Stimulated activated CD4-positive, alpha-beta T cell treated with anti-CD3 and anti-CD28 coated beads, TNF-alpha, amount 100 ng/mL, for 48 hours (primary cell): ENCODE results near the gene GFOD1.

Experiments
- DNase-seq, 3 donors: peaks; one replicate each; pipeline ENCODE4 v3.0.0-alpha.2; 2020; ENCODE audit warnings: low read depth in 3 of 3

The GFOD1 gene

DNA sequence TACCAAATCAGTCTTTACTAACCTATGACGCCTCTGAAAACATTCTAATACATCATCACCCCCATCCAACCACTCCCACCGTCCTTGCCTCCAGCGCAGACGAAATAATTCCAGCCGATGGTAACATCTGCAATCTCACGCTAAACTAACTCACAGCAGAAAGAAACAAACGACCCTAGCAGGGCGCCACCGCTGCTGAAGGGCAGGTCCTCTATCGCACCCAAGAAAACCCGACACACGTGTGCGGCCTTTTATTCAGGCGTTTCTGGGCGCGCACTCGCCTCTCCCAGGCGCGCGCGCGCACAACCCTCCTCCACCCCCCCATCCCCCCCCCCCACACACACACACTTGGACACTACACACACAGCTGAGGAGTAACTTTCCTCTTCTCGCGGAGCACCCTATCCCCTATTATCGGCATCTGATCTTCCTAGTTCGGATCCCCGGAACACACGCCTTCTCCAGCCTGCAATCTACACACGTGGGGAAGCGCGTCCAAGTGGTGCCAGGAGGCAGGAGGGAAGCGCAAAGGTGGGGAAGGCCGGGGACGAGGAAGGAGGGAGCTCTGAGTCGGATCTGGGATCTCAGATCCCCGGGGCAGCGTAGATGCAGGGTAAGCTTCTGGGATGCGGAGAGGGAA, 1.4 kb downstream of the GFOD1 start:
- peak in 1 of 3 donors; percentile 23 for DNase-seq

DNA sequence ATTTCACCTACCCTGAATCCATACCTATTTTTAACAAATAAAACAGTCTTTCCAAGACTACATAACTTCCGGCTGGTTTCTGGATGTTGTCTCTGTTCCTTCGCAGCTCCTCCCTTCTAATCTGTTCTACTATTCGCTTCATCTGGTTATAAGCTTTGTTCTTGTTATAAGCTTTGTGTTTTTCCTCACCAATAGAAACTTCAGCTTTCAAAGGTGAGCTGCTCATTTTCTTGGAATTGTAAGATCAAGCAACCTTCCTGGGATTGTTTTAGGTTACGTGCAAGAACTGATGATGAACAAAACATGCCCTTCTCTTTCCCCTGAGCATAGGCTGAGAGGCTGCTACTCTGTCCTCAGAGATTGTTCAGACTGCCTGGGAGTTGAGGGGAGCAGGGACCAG, 2.1 kb downstream of the GFOD1 start:
- DNase-seq = no peak

DNA sequence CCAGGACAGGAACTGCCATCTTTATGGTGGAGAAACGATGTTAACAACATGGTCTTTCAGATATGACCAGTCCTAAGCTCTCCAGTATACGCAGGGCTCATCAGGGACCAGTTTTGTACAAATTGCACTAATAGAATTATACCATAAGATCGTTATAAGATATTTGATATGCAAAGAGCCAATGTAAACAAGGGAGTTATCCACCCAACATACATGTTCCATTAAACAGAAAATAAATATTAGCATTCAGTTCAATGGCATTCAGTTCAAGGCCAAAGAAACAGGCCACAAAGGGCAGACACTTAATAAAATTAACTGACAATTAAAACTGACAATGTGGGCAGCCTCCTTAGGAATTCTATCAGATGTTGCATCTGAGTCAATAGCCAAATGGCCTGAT, 2.6 kb downstream of the GFOD1 start:
- DNase-seq = no peak

DNA sequence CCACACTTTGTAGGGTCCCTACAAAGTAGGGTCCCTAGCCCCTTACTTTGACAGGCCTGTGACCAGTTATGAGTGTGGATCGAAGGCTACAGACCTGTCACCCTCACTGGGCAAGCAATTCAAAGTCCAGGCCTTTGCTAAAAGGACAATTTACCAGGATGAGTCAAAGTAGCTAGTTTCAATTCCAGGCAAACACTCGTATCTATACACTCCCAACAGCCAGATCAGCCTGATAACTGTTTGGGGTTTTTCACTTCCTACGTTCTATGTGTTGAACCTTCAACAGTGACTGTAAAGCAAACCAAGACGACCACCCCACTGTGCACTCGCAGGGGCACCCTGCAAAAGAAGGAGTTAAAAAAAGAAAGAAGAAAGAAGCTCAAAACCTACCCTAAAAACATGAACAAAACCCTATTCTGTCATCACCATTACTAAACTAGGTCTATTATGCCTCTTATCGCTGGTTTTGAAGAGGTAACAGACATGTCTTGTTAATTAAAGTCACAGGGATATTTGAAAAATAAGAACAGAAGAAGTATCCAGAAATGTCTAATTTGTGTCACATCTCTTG, 3.2 kb downstream of the GFOD1 start:
- DNase-seq = no peak

DNA sequence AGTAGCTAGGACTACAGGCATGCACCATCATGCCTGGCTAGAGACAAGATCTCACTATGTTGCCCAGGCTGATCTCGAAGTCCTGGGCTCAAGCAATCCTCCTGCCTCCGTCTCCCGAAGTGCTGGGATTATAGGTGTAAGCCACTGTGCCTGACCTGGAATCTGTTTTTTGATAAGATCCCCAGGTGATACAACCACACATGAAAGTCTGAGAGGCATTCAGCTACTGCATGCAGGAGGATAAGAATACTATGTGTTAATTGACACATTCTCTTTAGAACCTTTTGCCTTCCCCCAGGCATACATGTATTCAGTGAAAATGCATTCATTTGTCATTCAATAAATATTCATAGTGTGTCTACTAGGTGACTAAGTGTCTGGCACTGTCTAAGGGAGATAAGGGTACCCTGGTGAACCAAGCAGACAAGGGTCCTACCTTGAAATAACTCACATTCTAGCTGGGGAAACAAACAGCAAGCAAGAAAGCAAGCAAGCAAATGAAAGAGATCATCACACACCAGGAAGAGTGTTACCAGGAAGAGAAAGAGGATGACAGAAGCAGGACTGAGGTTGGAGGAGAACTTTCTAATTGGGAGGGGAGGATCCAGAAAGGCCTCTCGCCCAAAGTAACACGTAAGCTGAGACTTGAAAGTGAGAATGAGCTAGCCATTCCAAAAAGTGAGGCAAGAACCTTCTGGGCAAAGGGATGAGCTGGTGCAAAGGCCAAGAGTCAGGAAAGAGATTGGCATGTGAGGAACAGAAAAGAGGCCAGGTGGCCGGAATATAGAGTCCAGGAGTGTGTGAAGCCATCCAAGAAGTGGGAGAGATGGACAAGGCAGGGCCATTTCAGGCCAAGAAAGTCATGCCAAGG, 6.5 kb downstream of the GFOD1 start:
- no peak for DNase-seq

DNA sequence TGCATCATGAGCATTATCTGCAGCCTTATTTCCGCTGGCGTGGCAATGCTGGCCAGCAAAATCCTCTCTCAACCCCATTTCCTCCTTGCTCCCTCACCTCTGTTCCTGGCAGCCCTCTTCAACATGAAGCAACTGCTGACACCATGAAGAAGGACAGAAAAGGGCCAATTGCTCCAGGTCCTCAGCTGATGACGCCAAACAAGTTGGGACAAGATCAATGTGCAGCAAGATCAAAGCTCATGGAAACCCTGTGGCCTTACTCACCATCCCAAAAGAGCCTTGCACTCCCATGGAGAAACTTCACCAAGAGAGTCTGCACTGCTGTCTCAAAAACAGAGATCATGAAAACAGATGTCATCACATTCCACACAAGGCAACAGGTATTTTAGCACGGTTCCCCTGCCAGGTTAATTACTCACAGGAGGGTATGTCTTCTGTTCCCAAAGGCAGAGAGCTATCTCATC, 7.4 kb downstream of the GFOD1 start:
- DNase-seq = no peak

DNA sequence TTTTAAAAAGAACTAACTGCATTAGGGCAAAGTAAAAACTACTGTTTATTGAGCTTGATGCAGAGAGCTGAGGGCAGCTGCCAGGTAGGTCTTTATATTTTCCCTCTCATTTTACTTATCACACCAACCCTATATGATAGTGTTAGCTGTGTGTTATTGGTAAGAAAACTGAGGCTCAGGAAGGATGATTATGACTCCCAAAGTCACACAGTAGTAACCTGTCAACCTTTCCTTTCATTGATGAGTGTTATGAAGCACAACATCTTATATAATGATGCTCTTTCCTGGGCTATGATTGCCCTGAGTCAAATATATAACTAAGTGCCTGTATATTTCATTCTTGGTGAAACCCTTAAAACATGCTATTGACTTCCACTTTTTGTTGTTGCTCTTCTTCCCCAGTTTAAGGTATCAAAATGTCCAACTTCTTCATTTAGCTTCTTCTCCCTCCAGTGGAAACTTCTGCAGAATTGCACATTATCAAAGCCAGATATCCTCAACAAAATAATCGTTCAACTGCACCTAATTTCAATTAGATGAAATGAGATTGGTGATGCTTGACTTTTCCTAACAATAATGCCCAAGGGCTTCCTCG, 8.1 kb downstream of the GFOD1 start:
- no peak for DNase-seq

DNA sequence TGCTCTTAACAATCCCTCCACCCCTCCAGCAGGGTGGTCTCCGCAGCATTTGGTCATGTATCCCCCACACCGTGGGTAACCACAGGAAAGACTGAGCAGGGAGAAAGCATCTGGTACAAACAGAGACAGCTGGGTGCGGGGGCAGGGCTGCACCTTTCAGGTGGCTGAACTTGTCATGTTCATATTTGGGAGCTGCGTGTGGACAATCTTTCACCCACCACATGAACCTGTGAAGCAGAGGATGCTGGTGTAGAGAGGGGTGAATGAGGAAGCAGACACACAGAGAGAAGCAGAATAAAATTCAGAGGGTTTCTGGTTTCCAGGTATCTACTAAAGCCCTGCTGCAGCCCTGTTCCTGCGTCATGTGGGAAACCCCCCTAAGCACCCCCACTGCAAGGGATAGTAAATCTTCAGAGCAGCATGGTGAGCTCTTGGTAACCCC, 8.9 kb downstream of the GFOD1 start:
- no peak for DNase-seq

DNA sequence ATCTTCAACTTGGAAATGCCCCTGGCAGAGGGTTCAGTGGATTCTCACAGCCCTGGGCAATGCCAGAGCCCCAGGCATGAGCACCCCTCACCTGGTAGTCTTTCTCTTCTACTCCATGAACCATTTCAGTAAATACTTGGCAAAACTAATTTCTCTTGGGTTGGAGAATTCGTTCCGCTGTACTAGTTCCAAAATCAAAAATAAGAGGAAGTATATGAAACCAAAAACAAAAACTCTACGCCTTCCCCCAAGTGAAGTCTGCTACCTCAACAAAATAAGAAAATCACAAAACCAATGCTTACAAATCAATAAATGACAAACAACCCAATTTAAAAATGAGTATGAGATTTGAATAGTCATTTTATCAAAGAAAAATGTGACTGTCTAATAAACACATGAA, 12.6 kb downstream of the GFOD1 start:
- no peak for DNase-seq

DNA sequence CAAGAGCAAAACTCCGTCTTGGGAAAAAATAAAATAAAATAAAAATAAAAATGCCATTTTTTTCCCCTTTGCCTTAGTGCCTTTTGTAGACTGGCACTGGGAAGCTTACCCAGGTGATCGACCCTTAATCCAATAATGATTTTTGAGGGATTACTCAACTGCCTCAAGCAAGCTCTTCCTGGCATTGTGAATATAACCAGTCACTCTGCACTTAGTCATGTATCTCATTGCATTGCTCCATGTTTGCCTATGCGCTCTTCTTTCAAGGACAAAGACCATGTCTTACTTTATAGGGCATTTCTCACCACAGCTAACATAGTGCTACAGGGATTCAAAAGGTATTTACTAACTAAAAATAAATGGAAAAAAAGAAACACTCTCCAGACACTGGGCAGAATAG, 13.0 kb downstream of the GFOD1 start:
- DNase-seq = no peak

DNA sequence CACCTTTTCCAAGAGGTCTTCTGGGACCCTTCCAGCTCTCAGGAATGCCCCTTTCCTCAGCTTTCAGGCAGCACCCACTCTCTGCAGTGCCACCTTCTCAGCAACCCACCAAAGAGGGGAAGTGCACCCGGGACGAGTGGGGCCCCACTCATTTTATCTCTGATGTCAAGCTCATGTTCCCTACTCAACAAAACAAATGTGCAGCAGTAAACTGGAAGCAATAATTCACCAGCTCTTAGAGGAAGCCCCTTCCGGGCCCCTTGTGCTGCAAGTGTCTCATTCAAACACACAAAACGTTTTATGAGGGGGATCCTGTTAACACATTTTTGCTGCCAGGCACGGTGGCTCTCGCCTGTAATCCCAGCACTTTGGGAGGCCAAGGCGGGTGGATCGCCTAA, 13.6 kb downstream of the GFOD1 start:
- DNase-seq = no peak

DNA sequence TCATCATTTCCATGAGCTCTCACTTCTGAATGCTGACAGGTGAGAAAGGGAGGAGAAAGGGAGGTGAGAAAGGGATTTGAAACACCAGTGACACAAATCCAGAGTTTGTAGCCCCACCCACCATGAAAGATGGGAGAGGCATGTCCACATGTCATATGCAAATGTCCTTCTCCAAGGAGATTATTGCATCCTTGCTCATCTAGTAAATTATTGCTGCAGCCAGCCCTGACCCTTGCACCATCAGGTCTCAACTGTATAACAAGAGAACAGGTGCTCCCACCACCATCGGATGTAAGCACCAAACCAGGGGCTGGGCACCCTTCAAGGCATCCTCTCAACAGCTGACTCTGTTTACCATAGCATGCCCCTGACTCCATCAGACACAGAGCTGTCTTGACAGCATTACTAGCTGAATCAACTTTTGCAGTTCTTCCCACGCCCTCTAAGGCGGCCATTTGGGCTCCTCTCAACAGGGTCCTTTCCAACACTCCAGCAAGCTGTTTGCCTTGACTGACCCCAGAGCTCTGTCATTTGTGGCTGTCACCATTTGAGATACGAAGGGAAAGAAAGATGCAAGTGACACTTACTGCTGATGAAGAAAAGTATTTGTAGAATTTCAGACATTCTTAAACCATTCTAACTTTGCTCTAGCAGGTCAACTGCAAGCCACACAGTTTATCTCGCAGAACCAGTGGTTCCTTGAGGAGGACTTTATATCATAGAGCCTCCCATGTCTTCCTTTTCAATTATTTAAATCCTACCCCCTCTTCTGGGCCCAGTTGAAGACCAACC, 14.2 kb downstream of the GFOD1 start:
- no peak for DNase-seq

DNA sequence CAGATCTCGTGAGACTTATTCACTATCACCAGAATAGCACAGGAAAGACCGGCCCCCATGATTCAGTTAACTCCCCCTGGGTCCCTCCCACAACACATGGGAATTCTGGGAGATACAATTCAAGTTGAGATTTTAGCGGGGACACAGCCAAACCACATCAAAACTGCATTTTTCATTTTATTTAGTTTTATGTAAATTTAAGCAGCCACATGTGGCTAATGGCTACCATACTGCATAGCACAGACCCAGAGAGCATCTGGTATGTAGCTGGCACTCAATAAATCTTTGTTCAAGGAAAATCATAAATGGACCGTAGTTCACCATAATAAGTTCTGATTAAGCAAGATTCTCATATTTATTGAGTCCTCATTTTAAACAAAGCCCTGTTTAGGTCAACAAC, 15.3 kb downstream of the GFOD1 start:
- DNase-seq = no peak

DNA sequence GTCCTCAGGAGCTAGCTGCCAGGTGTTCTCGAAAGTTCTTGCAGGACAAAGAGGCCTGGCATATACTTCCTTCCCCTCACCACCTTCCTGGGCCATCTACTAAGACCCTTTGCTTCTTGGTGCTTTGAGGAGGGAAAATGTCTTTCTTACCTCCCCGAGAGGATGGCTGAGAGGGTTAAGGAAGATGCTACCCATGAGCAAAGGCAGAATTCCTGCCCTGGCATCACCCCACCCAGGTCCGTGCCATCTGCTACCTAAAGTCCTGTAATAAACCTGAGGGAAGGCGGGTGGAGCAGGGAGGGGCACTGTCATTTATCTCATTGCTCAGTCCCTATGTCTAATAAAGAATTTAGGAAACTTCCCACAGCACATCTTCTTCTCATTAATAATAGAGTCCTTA, 16.2 kb downstream of the GFOD1 start:
- no peak for DNase-seq

DNA sequence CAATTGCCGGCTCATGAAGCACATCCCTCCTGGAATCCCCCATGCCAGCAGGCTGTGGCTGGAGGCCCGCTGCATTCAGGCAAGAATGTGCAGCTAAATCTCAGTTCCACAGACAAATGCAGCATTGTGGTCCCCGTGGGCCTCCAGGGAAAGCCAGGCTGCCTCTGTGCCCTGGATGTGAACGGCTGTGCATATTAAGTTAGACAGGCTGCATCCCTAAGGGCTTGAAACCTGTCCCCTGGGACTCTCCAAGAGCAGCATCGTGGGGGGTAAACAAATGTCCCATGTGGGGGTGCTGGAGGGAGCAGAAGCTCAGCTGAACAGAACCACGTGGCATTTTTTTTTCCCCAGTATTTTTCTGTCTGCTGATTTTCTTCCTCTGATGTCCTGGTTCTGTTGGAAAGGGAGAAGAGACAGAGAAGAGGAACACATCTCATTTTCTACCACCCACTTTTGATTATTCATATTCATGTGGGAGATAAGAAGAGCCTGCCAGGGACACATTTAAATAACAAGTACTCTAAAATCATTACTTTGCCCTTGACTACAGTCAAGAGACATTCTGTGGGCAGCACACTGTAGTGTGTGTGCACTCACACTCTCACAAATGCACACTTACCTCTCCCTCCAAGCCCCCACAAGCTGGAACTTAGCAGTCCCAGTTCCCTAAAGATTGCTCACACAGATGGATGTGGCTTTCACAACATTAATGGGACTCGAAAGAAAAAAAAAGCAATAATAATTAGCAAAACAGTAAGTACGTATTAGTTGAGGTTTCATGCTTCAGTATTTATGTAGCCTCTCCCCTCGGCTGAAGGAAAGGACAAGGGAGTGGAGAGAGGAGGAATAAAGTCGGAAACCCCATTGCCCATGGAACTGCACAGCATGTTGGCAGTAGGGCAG, 16.9 kb downstream of the GFOD1 start:
- DNase-seq = no peak

DNA sequence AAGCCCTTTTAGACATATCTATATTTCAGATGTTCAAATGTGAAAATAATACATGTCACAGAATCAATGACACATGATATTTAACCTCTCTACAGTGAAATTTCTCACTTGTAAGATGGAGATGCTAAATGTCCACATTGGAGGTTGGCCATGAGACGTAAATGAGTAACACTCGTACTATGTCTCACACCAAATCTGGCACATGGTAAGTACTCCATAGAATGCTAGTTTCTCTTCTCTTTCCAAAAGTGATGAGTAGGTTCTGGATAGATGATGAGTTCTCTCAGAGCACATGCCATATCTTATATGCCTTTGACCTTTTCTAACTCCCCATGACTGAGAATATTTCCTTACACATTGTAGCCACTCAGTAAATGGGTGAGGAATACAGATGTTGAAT, 17.7 kb downstream of the GFOD1 start:
- no peak for DNase-seq

DNA sequence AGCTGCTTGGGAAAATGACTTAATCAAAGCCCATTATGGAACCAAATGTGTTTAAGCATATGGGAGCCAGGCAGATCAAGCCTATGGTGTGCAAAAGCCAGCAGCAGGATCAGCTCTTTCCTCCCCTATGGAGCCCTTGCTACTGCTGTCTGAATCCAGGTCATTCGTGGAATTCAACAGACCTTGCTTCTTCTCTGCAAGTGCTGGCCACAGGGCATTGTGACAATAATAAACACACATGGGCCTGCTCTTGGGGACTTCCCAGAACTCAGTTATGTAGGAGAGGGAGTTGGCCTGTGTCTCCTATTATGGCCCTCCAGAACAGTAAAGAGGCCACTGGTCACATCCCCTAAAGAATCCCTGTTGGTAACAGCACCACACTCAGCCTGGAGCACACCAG, 18.6 kb downstream of the GFOD1 start:
- no peak for DNase-seq

DNA sequence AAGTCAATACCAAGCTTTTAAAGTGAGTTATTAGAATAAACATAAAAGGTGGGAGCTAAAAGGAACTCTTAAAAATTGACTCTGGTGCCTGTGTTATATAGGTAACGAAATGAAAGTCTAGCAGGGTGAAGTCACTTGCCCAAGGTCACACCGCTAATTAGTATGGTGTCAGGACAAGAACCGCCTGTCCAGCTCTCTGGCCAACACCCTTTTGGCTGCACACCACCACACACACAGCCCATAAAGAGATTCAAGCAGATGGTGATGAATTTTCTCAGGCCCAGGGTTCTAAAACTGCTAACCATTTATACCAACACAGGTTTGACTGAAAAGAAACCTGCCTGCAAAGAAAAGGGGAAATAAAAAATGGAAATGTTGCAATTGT, 20.2 kb downstream of the GFOD1 start:
- DNase-seq = no peak

DNA sequence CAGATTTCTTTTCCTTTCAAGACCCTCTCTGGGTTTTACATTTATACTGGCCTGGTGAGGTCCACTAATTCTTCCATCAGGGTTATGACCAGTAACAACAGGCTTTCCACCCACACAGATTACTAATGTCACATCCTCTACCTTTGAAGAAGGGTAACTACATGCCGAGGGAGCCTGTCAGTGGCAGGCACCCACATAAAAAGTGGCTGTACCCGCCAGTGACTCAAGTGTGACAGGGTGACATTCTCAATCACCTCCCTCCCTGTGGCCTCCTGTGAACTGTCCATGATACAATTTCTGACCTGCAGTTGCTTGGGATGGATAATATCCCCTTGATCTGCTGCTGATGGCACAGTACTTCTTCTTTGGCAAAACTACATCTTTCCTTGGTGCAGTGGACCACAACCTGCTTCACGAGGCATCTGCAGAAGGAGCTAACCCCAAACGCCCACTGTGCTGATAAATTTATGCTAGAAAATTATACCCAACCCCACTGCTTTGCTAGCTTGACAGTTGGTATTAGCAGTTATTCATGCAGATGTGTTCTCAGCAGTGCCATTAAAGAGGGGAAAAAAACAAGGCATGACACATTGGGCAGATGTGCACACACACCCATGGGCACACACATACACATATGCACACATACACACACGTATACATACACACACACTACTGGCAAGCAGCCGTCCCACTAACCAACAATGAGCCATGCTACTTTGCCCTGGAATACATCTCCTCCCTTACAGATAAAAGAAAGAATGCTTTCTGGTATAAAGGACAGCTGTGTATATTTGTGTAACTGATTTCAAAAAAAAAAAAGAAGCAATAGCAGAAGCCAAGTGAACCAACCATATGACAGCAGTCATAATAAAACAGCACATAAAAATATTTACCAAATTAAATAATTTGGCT, 20.8 kb downstream of the GFOD1 start:
- DNase-seq = peak in 1 of 3 donors; percentile 63

DNA sequence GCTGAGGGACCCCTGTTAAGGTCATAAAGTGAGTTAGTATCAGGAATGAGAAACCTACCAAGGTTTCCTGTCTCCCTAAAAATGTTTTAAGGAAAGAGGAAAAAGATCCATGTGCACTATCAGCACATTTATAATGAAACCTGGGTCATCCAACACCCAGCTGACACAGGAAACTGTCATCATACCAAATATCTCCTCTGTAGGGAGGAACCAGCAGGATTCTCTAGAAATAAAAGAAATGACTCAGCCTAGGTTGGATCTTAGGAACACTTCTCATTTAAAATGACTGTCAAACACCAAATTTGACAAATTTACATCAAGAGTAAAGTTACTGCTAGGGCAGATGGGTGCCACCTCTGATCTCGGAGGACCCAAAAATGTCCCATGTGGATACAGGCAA, 21.7 kb downstream of the GFOD1 start:
- DNase-seq = no peak
